H1 (cell line): ENCODE measurements around the gene CNPY2. TPM values are rescaled to one million over a fixed set of nuclear protein-coding genes. Genes with fewer than 3 reads are reported as not detected.

Experiments
- CTCF ChIA-PET: fragments of 300-600 bp; sonication (Branson Sonifier 250); formaldehyde crosslinking; loops from one replicate; lab custom pipeline; 2021; ENCODE audit not compliant: partially characterized antibody; lab: Charles Lee
- POLR2A ChIA-PET: fragments of 300-600 bp; sonication (Branson Sonifier 250); formaldehyde crosslinking; loops from one replicate; lab custom pipeline; 2021; ENCODE audit warnings: inconsistent platforms; ENCODE audit not compliant: partially characterized antibody; lab: Charles Lee
- DNase-seq, 2 experiments: peaks; one replicate each; pipeline versions ENCODE4 v3.0.0 to v3.0.0-alpha.2; 2010 to 2022; ENCODE audit warnings: low spot score in 2 of 2, low read depth in 1 of 2, mixed read lengths in 1 of 2
- FAIRE-seq: peaks from 2 replicates; lab custom pipeline; 2011; peaks lifted over from hg19 to GRCh38; lab: Jason Lieb, UNC
- H2AFZ ChIP-seq: 2 replicates; pipeline ENCODE4 v1.8.1; 2012; ENCODE audit warnings: low read length, inconsistent platforms
- H2AK5ac ChIP-seq: 2 replicates; pipeline ENCODE4 v1.6.1; 2013; ENCODE audit warnings: low read depth, low read length
- H2BK120ac ChIP-seq: replicated peaks from 2 replicates; pipeline ENCODE3; 2013; ENCODE audit warnings: low read depth, low read length, inconsistent platforms
- H2BK12ac ChIP-seq: 2 replicates; pipeline ENCODE4 v1.6.1; 2013; ENCODE audit warnings: low read depth, low read length
- H2BK15ac ChIP-seq: 2 replicates; pipeline ENCODE4 v1.6.1; 2013; ENCODE audit warnings: low read length
- H2BK20ac ChIP-seq: 2 replicates; pipeline ENCODE4 v1.6.1; 2013; ENCODE audit warnings: low read length
- H2BK5ac ChIP-seq: 2 replicates; pipeline ENCODE4 v1.6.1; 2013; ENCODE audit warnings: low read depth, low read length
- H3K14ac ChIP-seq: 2 replicates; pipeline ENCODE4 v1.6.1; 2013; ENCODE audit warnings: inconsistent platforms; ENCODE audit not compliant: insufficient read length
- H3K18ac ChIP-seq: 2 replicates; pipeline ENCODE4 v1.6.1; 2013; ENCODE audit warnings: low read length; ENCODE audit errors: extremely low read depth
- H3K23ac ChIP-seq: 2 replicates; pipeline ENCODE4 v1.6.1; 2013; ENCODE audit warnings: inconsistent platforms; ENCODE audit not compliant: insufficient read length
- H3K23me2 ChIP-seq: 2 replicates; pipeline ENCODE4 v1.6.1; 2013; ENCODE audit warnings: low read depth, low read length
- H3K27ac ChIP-seq: 2 replicates; pipeline ENCODE4 v1.6.1; 2011; ENCODE audit warnings: low read depth, low read length, inconsistent platforms
- H3K27me3 ChIP-seq, 4 experiments: replicated peaks in 1 of 4; 1 replicate in 1 of 4; 2 replicates in 3 of 4; pipeline versions ENCODE4 v1.6.1 to v1.8.1; 2011 to 2013; ENCODE audit warnings: low read length in 3 of 4, mild to moderate bottlenecking in 3 of 4, inconsistent platforms in 2 of 4, mixed read lengths in 2 of 4, moderate library complexity in 1 of 4; ENCODE audit not compliant: control insufficient read depth in 3 of 4, insufficient read depth in 3 of 4; ENCODE audit errors: extremely low read depth in 1 of 4
- H3K36me3 ChIP-seq, 4 experiments: 2 replicates each; pipeline versions ENCODE4 v1.6.1 to v1.8.1; 2011 to 2013; ENCODE audit warnings: mild to moderate bottlenecking in 4 of 4, low read length in 3 of 4, moderate library complexity in 2 of 4, control low read depth in 1 of 4, inconsistent platforms in 1 of 4; ENCODE audit not compliant: insufficient read depth in 4 of 4, control insufficient read depth in 2 of 4
- H3K4ac ChIP-seq: replicated peaks from 2 replicates; pipeline ENCODE3; 2013; ENCODE audit warnings: low read length, low read depth, mixed read lengths, inconsistent platforms; ENCODE audit not compliant: insufficient read length
- H3K4me1 ChIP-seq, 4 experiments: replicated peaks in 1 of 4; 1 replicate in 1 of 4; 2 replicates in 3 of 4; pipeline versions ENCODE4 v1.6.1 to v1.8.1; 2011 to 2013; ENCODE audit warnings: low read length in 3 of 4, inconsistent platforms in 2 of 4, mixed read lengths in 1 of 4; ENCODE audit not compliant: insufficient read depth in 4 of 4, control insufficient read depth in 3 of 4
- H3K4me2 ChIP-seq, 2 experiments: 2 replicates each; pipeline versions ENCODE4 v1.6.1 to v1.8.1; 2011 to 2013; ENCODE audit warnings: low read depth in 2 of 2, low read length in 2 of 2, control low read depth in 1 of 2, inconsistent platforms in 1 of 2, mild to moderate bottlenecking in 1 of 2; ENCODE audit not compliant: insufficient read depth in 1 of 2
- H3K4me3 ChIP-seq, 4 experiments: fragments of 200-600, 300-600 bp in 1 of 4; sonication (generic), shearing (Covaris generic), sonication (Bioruptor Twin) in 1 of 4; 2 replicates each; pipeline versions ENCODE4 v1.5.1 to v1.8.1; 2011 to 2016; ENCODE audit warnings: low read length in 4 of 4, low read depth in 3 of 4, control low read depth in 2 of 4, inconsistent platforms in 2 of 4, mild to moderate bottlenecking in 2 of 4, mixed read lengths in 1 of 4, moderate library complexity in 1 of 4; ENCODE audit not compliant: insufficient read depth in 2 of 4; ENCODE audit errors: extremely low read depth in 1 of 4
- H3K56ac ChIP-seq: replicated peaks from 2 replicates; pipeline ENCODE3; 2013; ENCODE audit warnings: low read depth, mild to moderate bottlenecking, mixed read lengths, low read length, inconsistent platforms; ENCODE audit not compliant: insufficient read length
- H3K79me1 ChIP-seq: 2 replicates; pipeline ENCODE4 v1.6.1; 2013; ENCODE audit warnings: low read depth, low read length, control low read depth
- H3K79me2 ChIP-seq, 2 experiments: 2 replicates each; pipeline versions ENCODE4 v1.6.1 to v1.8.1; 2012 to 2013; ENCODE audit warnings: low read length in 2 of 2, mild to moderate bottlenecking in 2 of 2, inconsistent platforms in 1 of 2; ENCODE audit not compliant: insufficient read depth in 2 of 2, control insufficient read depth in 1 of 2
- H3K9ac ChIP-seq, 4 experiments: replicated peaks in 1 of 4; 1 replicate in 1 of 4; 2 replicates in 3 of 4; pipeline versions ENCODE4 v1.6.1 to v1.8.1; 2011 to 2013; ENCODE audit warnings: low read depth in 3 of 4, low read length in 3 of 4, control low read depth in 2 of 4, mild to moderate bottlenecking in 2 of 4, moderate library complexity in 2 of 4, inconsistent platforms in 1 of 4; ENCODE audit errors: extremely low read depth in 1 of 4
- H3K9me3 ChIP-seq, 2 experiments: 2 replicates each; pipeline versions ENCODE4 v1.6.1 to v1.8.1; 2012 to 2013; ENCODE audit warnings: mild to moderate bottlenecking in 2 of 2, moderate library complexity in 2 of 2, control low read depth in 1 of 2, inconsistent platforms in 1 of 2, low read depth in 1 of 2, low read length in 1 of 2, mixed read lengths in 1 of 2; ENCODE audit not compliant: insufficient read depth in 2 of 2
- H4K20me1 ChIP-seq, 2 experiments: replicated peaks in 1 of 2; 2 replicates each; pipeline versions ENCODE3 to v1.8.1; 2011 to 2013; ENCODE audit warnings: inconsistent platforms in 2 of 2, low read length in 2 of 2, mild to moderate bottlenecking in 1 of 2; ENCODE audit not compliant: insufficient read depth in 2 of 2, control insufficient read depth in 1 of 2
- H4K5ac ChIP-seq: 2 replicates; pipeline ENCODE4 v1.6.1; 2013; ENCODE audit warnings: low read length, low read depth, mixed read lengths, inconsistent platforms; ENCODE audit not compliant: insufficient read length
- H4K8ac ChIP-seq: 2 replicates; pipeline ENCODE4 v1.8.0; 2013; ENCODE audit warnings: mild to moderate bottlenecking, moderate library complexity, low read length, inconsistent platforms; ENCODE audit not compliant: insufficient read depth; ENCODE audit errors: extremely low read depth
- H4K91ac ChIP-seq: replicated peaks from 2 replicates; pipeline ENCODE3; 2013; ENCODE audit warnings: low read length, mixed read lengths, inconsistent platforms; ENCODE audit not compliant: insufficient read length
- BACH1 ChIP-seq: IDR thresholded peaks from 2 replicates; pipeline ENCODE4 v1.6.1; 2012; ENCODE audit warnings: low read length, improper control_type of control experiment
- BCL11A ChIP-seq, 2 experiments: IDR thresholded peaks; one replicate each; pipeline ENCODE4 v1.6.1; 2011; ENCODE audit warnings: low read depth in 2 of 2, low read length in 2 of 2, mild to moderate bottlenecking in 2 of 2
- CBX5 ChIP-seq: fragments of 300-800, 300-1000 bp; sonication (generic); IDR thresholded peaks from 2 replicates; pipeline ENCODE4 v1.7.1; 2016; ENCODE audit warnings: antibody characterized with exemption, low read length, low read depth
- CTCF ChIP-seq, 3 experiments: IDR thresholded peaks; 1 replicate in 2 of 3; 2 replicates in 1 of 3; pipeline versions ENCODE4 v1.5.1 to v1.6.1; 2011; ENCODE audit warnings: low read length in 3 of 3, mild to moderate bottlenecking in 3 of 3, inconsistent platforms in 2 of 3, low read depth in 1 of 3, moderate library complexity in 1 of 3; ENCODE audit not compliant: insufficient read depth in 1 of 3; ENCODE audit errors: control extremely low read depth in 1 of 3
- KDM1A ChIP-seq: fragments of 200-600, 300-600 bp; sonication (generic); IDR thresholded peaks from 2 replicates; pipeline ENCODE4 v1.7.1; 2016; ENCODE audit warnings: mild to moderate bottlenecking, low read length, borderline replicate concordance
- KDM4A ChIP-seq: IDR thresholded peaks from one replicate; pipeline ENCODE4 v1.7.1; 2012; ENCODE audit warnings: low read depth, mild to moderate bottlenecking, moderate library complexity, low read length, inconsistent platforms; ENCODE audit not compliant: severe bottlenecking
- POU5F1 ChIP-seq: IDR thresholded peaks from 2 replicates; pipeline ENCODE4 v1.6.1; 2011; ENCODE audit warnings: low read depth, mild to moderate bottlenecking, low read length, moderate library complexity
- RNF2 ChIP-seq: fragments of 200-900, 300-1000 bp; sonication (generic); IDR thresholded peaks from 2 replicates; pipeline ENCODE4 v1.7.1; 2016; ENCODE audit warnings: borderline replicate concordance, low read depth, mild to moderate bottlenecking, antibody characterized with exemption, low read length; ENCODE audit not compliant: poor library complexity, severe bottlenecking; ENCODE audit errors: missing control alignments
- SP4 ChIP-seq: IDR thresholded peaks from 2 replicates; pipeline ENCODE4 v1.6.1; 2012; ENCODE audit warnings: low read length, inconsistent platforms
- TEAD4 ChIP-seq: IDR thresholded peaks from 2 replicates; pipeline ENCODE4 v1.6.1; 2012; ENCODE audit warnings: low read depth, low read length, inconsistent platforms, mixed read lengths
- WGBS, 2 experiments: shearing (Covaris generic) in 1 of 2; methylation state at CpG; one replicate each; pipeline versions ENCODE4 v1.1.6 to v1.1.7; 2013 to 2015; ENCODE audit warnings: low lambda C conversion rate in 2 of 2, mixed read lengths in 2 of 2, inconsistent platforms in 1 of 2, low coverage in 1 of 2, missing lambda C conversion rate in 1 of 2; ENCODE audit not compliant: insufficient replicate concordance in 2 of 2, insufficient coverage in 1 of 2, insufficient read length in 1 of 2; ENCODE audit errors: extremely low coverage in 1 of 2, missing lambda C conversion rate in 1 of 2; 5-methylcytosine and 5-hydroxymethylcytosine counted together
- polyA plus RNA-seq, 7 experiments: library from polyadenylated mRNA; depleted of rRNA in 3 of 7; stranded (reverse) in 5 of 7; unstranded in 2 of 7; fragments of >200 nt in 5 of 7; fragments of 200-250 nt in 2 of 7; gene quantifications; 1 replicate in 5 of 7; 2 replicates in 1 of 7; 4 replicates in 1 of 7; pipeline versions ENCODE4 v1.2.1 to v1.2.3, GENCODE V29; 2011 to 2013; ENCODE audit warnings: missing spikeins in 2 of 7, mixed read lengths in 2 of 7
- total RNA-seq: library from RNA; stranded (reverse); fragmentation: NEBNext Ultra II Directional; extraction: Animal tissue kit (Norgen Biotek cat#: 25700); gene quantifications from 2 replicates; pipeline ENCODE4 v1.2.1, GENCODE V29; 2021

CNPY2 gene
- total and polyA plus RNA-seq, 2 of the 8 experiments (the other 6 are each of a cell fraction or from before 2014, with no cell fraction given), result 203 to 281 TPM

GRCh38 chr12:56288705-56289387 is 26.9 kb downstream of the CNPY2 start:
- H4K20me1 ChIP-seq, result peaks cover 0 to 4% of the 10 kb centered on the region in 2 experiments
- CTCF ChIA-PET, result interaction anchor here (0.6 to 1.5 kb wide), 7 partner anchors 12 to 896 kb away, joined by 3 to 6 read pairs (median 3); no protein-coding TSS in a partner anchor
- H3K18ac ChIP-seq, result no peak overlapping the region
- H4K91ac ChIP-seq, result no peak overlapping the region
- H3K4me3 ChIP-seq, result no peak overlapping the region
- no peak overlapping the region for H2BK120ac ChIP-seq
- DNase-seq (no peak), FAIRE-seq (no peak)
- H2BK20ac ChIP-seq, result no peak overlapping the region
- no peak overlapping the region for H3K14ac ChIP-seq
- H3K79me2 ChIP-seq, result peaks cover 0 to 14% of the 10 kb centered on the region in 2 experiments; a peak in 3 of 4 replicates
- H3K36me3 ChIP-seq, result peaks cover 4 to 37% (median 18%) of the 10 kb centered on the region in 4 experiments; a peak in 5 of 8 replicates
- no peak overlapping the region for H3K27ac ChIP-seq
- no peaks in the 10 kb centered on the region for H3K9me3 ChIP-seq
- H3K23ac ChIP-seq, result no peak overlapping the region
- H2BK12ac ChIP-seq, result no peak overlapping the region
- 90% methylated on average over 3 of the region's 3 CpGs; no CpG with 5 or more reads in 1 of the 2 experiments for WGBS, 2 experiments
- H3K9ac ChIP-seq, result no peak overlapping the region
- H3K23me2 ChIP-seq, result no peaks in the 10 kb centered on the region
- no peaks in the 10 kb centered on the region for H3K79me1 ChIP-seq
- H2AK5ac ChIP-seq, result no peak overlapping the region
- no peaks in the 10 kb centered on the region for H3K4me1 ChIP-seq
- H2BK15ac ChIP-seq, result no peak overlapping the region
- no peaks in the 10 kb centered on the region for H3K27me3 ChIP-seq
- H3K56ac ChIP-seq, result no peak overlapping the region
- H3K4ac ChIP-seq, result no peak overlapping the region
- H3K4me2 ChIP-seq, result no peak overlapping the region
- POLR2A ChIA-PET, result interaction anchor here (0.6 to 3.0 kb wide), 6 partner anchors 11 to 350 kb away, joined by 3 to 12 read pairs (median 4); partner anchors contain the start of gene CNPY2
- H2BK5ac ChIP-seq, result no peak overlapping the region
- no peak overlapping the region for H4K5ac ChIP-seq
- H4K8ac ChIP-seq, result no peak overlapping the region
- H2AFZ ChIP-seq, result no peak overlapping the region
- TF ChIP-seq TEAD4 (no peak), CBX5 (no peak), CTCF (IDR thresholded peaks at IDR 0.05; ENCODE audit: control extremely low read depth in 1 of 3, insufficient read depth in 1 of 3, low read depth in 1 of 3, low read length in 3 of 3) (no peak), KDM4A (no peak), BACH1 (no peak), RNF2 (no peak), BCL11A (IDR thresholded peaks at IDR 0.05; ENCODE audit: low read depth in 2 of 2, low read length in 2 of 2) (no peak), POU5F1 (no peak), KDM1A (no peak), SP4 (no peak)
